ENCODE measurements around the gene USP48. TPM values are rescaled to one million over a fixed set of nuclear protein-coding genes. Genes with fewer than 3 reads are reported as not detected.

USP48 gene
- total RNA-seq, 4 donors from 2014 or later = 39.2 to 83.1 (median 51.5) TPM

DNA sequence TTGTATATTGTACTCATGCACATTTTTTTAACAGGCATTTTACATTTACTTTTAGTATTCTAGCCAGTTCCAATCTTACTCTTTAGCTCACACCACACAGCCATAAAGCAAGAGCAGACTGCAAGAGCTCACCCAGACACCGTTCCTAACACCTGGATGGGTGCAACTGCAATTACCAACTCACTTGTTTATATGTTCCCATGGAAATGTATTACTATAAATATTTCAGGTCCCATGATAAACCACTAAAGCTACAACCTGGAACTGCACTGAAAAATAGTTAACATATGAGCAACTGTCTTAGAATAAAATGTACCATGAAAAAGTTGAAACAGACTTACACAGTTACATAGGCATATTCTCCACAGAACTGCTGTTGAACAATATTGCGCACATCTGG, 30.8 kb downstream of the USP48 start:
- Histone ChIP-seq H3K27me3 (no peaks in the 10 kb centered on the region), H3K4me3 (no peak overlapping the region), H3K36me3 (peaks cover 0 to 97% of the 10 kb centered on the region in 2 donors), H3K4me1 (no peaks in the 10 kb centered on the region), H3K9me3 (no peaks in the 10 kb centered on the region), H3K27ac (no peak overlapping the region)
- WGBS, 2 donors (ENCODE audit: low coverage in 1 of 2) = 47 to 77% methylated on average over 2 of the region's 2 CpGs
- no peak for ATAC-seq
- TF ChIP-seq, protein P1, sequence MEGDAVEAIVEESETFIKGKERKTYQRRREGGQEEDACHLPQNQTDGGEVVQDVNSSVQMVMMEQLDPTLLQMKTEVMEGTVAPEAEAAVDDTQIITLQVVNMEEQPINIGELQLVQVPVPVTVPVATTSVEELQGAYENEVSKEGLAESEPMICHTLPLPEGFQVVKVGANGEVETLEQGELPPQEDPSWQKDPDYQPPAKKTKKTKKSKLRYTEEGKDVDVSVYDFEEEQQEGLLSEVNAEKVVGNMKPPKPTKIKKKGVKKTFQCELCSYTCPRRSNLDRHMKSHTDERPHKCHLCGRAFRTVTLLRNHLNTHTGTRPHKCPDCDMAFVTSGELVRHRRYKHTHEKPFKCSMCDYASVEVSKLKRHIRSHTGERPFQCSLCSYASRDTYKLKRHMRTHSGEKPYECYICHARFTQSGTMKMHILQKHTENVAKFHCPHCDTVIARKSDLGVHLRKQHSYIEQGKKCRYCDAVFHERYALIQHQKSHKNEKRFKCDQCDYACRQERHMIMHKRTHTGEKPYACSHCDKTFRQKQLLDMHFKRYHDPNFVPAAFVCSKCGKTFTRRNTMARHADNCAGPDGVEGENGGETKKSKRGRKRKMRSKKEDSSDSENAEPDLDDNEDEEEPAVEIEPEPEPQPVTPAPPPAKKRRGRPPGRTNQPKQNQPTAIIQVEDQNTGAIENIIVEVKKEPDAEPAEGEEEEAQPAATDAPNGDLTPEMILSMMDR (IDR thresholded peaks at IDR 0.05) = no peak
- no peak for TF ChIP-seq EP300 (IDR thresholded peaks at IDR 0.05)
- no peak for TF ChIP-seq POLR2AphosphoS5 (IDR thresholded peaks at IDR 0.05)
- TF ChIP-seq POLR2A (IDR thresholded peaks at IDR 0.05) = no peak

DNA sequence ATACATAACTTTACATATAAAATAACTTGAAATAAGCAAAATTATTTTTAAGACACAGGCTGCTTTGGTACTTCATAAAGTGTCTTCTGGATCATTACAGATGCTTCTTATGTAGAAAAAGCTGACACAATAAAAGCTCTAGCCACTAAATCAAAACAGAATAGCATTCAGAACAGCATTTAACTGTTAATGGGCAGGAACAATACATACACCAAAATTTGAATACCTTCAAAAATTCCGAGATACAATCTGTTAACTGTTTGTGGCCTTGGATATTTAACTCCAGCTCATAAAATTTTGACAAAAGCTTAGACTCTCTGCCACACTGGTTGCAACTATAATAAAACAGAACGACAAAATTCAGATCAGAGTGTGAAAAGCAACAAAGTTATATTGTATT, 31.7 kb downstream of the USP48 start:
- 86 to 91% methylated on average over 1 to 2 of the region's 2 CpGs for WGBS, 2 donors (ENCODE audit: low coverage in 1 of 2)
- H3K36me3 ChIP-seq = peaks cover 0 to 100% of the 10 kb centered on the region in 2 donors
- H3K27ac ChIP-seq = no peak overlapping the region
- H3K27me3 ChIP-seq = no peaks in the 10 kb centered on the region
- ATAC-seq = no peak
- TF ChIP-seq POLR2AphosphoS5 (IDR thresholded peaks at IDR 0.05) (no peak), POLR2A (IDR thresholded peaks at IDR 0.05) (no peak), EP300 (IDR thresholded peaks at IDR 0.05) (no peak)
- TF ChIP-seq, protein P1 (IDR thresholded peaks at IDR 0.05) = no peak
- H3K4me1 ChIP-seq = no peaks in the 10 kb centered on the region
- H3K4me3 ChIP-seq = no peak overlapping the region
- H3K9me3 ChIP-seq = no peaks in the 10 kb centered on the region

DNA sequence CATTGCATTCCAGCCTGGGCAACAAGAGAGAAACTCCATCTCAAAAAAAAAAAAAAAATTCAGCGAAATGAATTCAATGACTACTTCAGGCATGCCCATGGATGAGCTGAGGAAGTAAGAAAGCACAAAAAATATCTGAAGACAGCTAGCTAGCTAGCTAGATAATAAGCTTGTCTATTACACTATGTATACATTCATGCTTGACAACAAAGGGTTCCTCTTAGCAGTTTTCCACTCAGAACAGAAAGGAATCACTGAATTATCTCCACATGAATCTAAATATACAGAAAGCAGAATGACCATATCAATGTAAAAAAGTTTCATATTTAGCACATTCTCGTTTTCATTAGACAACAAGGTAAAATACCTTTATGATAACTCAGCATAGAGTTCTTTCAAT, 32.1 kb downstream of the USP48 start:
- Histone ChIP-seq H3K27me3 (no peaks in the 10 kb centered on the region), H3K4me3 (no peak overlapping the region), H3K27ac (no peak overlapping the region), H3K9me3 (no peaks in the 10 kb centered on the region), H3K4me1 (no peaks in the 10 kb centered on the region), H3K36me3 (peaks cover 0 to 100% of the 10 kb centered on the region in 2 donors)
- 43 to 50% methylated on average over 2 of the region's 2 CpGs for WGBS, 2 donors (ENCODE audit: low coverage in 1 of 2)
- TF ChIP-seq POLR2A (IDR thresholded peaks at IDR 0.05) (no peak), POLR2AphosphoS5 (IDR thresholded peaks at IDR 0.05) (no peak), EP300 (IDR thresholded peaks at IDR 0.05) (no peak)
- TF ChIP-seq, protein P1 (IDR thresholded peaks at IDR 0.05) = no peak
- no peak for ATAC-seq

DNA sequence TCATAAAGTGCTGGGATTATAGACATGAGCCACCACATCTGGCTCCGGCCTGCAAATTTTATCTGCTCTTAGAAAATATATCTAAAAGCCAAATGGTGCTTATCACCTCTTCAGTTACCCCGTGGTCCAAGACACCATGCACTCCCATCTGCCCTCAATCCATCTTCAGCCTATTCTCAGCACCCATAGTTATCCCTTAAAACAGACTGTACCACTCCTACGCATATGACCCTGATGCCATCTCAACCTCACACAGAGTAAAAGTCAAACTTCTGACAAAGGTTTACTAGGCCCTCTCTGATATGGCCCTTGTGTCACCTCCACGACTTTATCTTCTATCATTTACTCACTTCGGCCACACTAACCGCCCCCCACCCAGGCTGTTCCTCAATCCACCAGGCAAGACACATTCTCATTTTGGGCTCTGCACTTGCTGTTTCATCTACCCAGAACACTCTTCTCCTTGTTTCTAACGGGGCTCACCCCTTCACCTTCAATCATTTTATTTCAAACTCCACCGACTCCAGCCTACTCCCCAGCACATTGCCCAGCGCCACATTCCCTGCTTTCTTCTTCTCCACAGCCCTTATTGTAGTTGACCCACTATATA, 33.0 kb downstream of the USP48 start:
- no peak for TF ChIP-seq EP300 (IDR thresholded peaks at IDR 0.05)
- TF ChIP-seq, protein P1 (IDR thresholded peaks at IDR 0.05) = no peak
- TF ChIP-seq POLR2AphosphoS5 (IDR thresholded peaks at IDR 0.05) = no peak
- no peak for ATAC-seq
- Histone ChIP-seq H3K4me3 (no peak overlapping the region), H3K9me3 (no peaks in the 10 kb centered on the region), H3K4me1 (no peaks in the 10 kb centered on the region), H3K27ac (no peak overlapping the region), H3K27me3 (no peaks in the 10 kb centered on the region), H3K36me3 (peaks cover 0 to 100% of the 10 kb centered on the region in 2 donors)
- WGBS, 2 donors (ENCODE audit: low coverage in 1 of 2) = 77 to 89% methylated on average over 4 to 9 of the region's 9 CpGs

DNA sequence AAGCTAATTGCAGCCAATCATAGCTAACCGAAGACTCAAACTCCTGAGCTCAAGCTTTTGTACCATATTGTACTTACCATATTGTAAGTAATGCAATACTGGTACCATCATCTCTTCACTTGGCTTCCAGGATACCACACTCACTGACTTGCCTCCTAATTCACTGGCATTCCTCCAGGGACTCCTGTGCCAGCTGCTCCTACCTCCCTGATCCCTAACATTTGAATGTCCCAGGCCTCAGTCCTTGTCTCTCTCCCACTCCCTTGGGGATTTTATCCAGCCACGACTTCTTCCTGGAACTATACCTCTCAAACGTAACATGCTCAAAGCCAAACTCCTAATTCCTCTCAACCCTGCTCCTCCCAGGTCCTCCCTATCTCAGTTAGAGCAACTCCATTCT, 33.8 kb downstream of the USP48 start:
- WGBS, 2 donors (ENCODE audit: low coverage in 1 of 2) = 70 to 78% methylated on average over 2 to 3 of the region's 3 CpGs
- H3K36me3 ChIP-seq = peaks cover 0 to 99% of the 10 kb centered on the region in 2 donors
- H3K9me3 ChIP-seq = no peaks in the 10 kb centered on the region
- no peak overlapping the region for H3K4me3 ChIP-seq
- no peak for ATAC-seq
- H3K27me3 ChIP-seq = no peaks in the 10 kb centered on the region
- no peak overlapping the region for H3K27ac ChIP-seq
- H3K4me1 ChIP-seq = no peaks in the 10 kb centered on the region
- TF ChIP-seq, protein P1 (IDR thresholded peaks at IDR 0.05) = no peak
